NCI-H510A (cell line): ENCODE results near the gene TRAP1.
A peak's percentile ranks its signal among the peaks of the same experiment; 100 is the strongest.
"Not testable (repeated sequence)": the region's sequence is repeated elsewhere in the genome, so short reads cannot be mapped to it uniquely, and the experiment has no call there.

Experiments used
- DNase-seq: peaks from one replicate; lab custom pipeline; 2025; lab: John Stamatoyannopoulos, UW

TRAP1 gene

DNA sequence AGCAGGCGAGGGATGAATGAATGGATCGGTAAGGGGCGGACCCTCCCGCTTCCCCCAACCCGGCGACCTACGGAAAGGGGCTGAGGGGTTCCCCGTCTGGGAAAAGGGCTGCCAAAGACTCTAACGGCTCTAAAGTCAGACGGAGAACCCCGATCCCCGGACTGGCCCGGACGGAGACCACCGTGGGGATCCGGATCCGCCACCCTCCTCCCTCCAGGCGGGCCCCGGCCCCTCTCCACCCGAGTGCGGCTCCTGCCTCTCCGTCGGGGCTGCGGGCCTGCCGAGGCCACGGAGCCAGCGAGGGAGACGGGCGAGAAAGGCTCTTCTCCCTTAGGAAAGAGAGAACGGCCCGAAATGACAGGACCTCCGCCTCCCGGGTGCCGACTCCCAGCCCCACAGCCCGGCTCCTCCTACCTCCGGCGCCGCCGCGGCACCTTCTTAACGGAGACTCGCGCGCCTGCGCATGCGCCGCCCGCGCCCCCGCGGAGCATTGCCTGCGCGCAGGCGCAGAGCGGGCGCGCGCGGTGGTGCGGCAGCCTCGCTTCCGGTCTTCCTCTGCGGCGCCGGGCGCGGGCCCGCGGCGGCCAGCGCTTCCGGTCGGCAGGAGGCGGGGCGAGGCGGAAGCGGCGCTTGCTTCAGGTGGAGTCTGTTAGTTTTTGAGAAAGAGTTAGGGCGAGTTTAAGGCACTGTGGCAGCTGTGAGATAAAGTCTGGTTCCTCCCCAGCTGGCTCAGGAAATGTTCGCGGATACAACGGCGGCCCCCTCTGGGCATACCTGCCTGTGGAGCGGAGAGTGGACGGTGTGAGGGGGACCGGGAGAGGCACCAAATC is 106.0 kb downstream of the TRAP1 start, which contains the start of gene SLX4:
SLX4 (minus strand) TSS at position 461 of the 830 bp plus-strand sequence. CDS start 2,642 bp downstream, outside the sequence.
- peak; percentile 79 for DNase-seq

DNA sequence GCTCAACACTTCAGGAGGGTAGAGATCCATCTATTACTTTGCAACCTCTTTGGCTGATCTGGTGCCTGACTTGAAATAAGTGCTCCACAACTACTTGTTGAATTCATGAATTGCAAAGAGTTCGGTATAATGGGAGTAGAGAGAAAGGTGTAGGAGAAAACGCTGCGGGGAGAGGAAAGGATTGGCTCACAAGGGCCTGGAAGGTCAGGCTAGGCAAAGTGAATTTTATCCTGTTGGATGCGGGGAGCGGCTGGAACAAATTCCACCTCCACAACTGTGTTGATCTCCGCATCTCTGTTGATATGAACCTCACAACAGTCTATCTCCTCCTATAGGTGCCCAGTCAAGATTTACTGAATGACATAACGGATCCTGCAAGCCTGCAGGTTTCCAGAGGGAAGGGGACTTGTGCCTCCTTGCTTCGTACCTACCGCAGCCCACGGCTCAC is 106.6 kb downstream of the TRAP1 start:
- no peak for DNase-seq

DNA sequence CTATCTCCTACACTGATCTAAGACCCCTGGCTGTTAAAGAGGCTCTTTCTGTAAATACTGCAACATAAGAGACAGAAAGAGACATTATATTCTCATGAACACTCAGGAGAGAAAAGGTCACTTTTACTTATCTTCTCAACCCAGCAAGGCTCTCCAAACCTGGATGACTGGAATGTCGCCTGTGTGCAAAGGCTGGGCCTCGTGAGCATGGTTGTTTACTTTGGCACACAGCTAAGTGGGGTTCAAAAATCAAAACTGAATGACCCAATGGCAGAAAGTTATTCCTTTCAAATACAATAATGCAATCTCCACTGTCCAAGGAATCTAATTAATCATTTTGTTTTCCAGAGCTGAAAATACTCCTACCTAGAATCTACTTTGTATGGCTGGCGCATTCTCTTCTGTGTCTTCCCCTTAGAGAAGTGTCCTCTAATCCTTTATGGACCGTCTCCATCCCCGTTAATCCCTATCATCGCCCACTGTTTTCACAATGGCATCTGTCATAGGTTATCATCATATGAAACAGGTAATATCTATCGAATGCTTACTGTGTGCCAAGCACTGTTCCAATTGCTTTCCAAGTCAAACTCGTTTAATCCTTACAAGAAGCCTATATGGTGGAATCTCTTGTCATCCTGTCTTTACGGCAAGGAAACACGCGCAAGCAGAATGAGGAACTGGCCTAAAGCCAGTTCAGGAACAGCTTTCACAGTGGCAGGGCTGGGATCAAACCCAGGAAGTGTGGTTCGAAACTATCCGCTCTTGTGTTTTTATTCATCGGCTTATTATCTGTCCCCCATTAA is 107.2 kb downstream of the TRAP1 start:
- no peak for DNase-seq

DNA sequence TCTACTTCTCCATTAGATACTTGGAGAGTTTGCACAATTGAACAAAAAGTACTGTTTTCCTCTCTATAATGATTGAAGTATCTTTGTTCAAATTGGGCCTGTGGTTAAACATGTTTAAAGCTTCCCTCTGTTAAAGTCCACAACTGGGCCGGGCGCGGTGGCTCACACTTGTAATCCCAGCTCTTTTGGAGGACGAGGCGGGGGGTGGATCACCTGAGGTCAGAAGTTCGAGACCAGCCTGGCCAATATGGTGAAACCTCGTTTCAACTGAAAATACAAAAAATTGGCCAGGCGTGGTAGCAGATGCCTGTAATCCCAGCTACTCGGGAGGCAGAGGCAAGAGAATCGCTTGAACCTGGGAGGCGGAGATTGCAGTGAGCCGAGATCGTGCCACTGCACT is 108.3 kb downstream of the TRAP1 start:
- DNase-seq: not testable (repeated sequence)

DNA sequence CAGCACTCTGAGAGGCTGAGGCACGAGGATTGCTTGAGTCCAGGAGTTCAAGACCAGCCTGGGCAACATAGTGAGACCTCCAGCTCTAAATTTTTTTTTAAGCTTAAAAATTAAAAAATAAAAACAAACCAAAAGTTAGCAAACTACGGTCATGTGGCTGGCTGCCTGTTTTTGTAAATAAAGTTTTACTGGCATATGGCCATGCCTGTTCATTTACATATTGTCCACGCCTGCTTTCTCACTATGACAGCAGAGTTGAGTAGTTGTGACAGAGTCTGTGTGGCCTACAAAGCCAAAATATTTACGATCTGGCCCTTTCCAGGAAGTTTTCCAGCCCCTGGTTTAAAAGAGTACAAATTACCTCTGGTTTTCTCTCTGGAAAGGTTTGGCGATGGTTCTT is 109.3 kb downstream of the TRAP1 start:
- no peak for DNase-seq
